Measurements from ENCODE around the gene SNTG2.
"Not testable (repeated sequence)": the region's sequence is repeated elsewhere in the genome, so short reads cannot be mapped to it uniquely, and the experiment has no call there.

The SNTG2 gene

GRCh38 chr2:1207962-1208510 lies 257.4 kb downstream of the SNTG2 start:
- no peak for DNase-seq

- no peak for DNase-seq
Measured at GRCh38 chr2:1208522-1208921, 257.9 kb downstream of the SNTG2 start.

- DNase-seq, result no peak
Measured at GRCh38 chr2:1209246-1209645, 258.6 kb downstream of the SNTG2 start.

GRCh38 chr2:1209761-1210160 lies 259.1 kb downstream of the SNTG2 start:
- no peak for DNase-seq

GRCh38 chr2:1210352-1210751 lies 259.7 kb downstream of the SNTG2 start:
- no peak for DNase-seq

- peak; percentile 60 for DNase-seq
Measured at GRCh38 chr2:1219901-1220573, 269.4 kb downstream of the SNTG2 start.

- DNase-seq, result no peak
Measured at GRCh38 chr2:1222056-1222455, 271.4 kb downstream of the SNTG2 start.

GRCh38 chr2:1223791-1224190 lies 273.1 kb downstream of the SNTG2 start:
- DNase-seq, result no peak

- DNase-seq, result peak; percentile 6
Measured at GRCh38 chr2:1224901-1225300, 274.3 kb downstream of the SNTG2 start.

- DNase-seq, result no peak
Measured at GRCh38 chr2:1226766-1227165, 276.1 kb downstream of the SNTG2 start.

- no peak for DNase-seq
Measured at GRCh38 chr2:1227274-1227900, 276.7 kb downstream of the SNTG2 start.

- not testable (repeated sequence) for DNase-seq
Measured at GRCh38 chr2:1229596-1229995, 278.9 kb downstream of the SNTG2 start.

- DNase-seq, result no peak
Measured at GRCh38 chr2:1230155-1230893, 279.7 kb downstream of the SNTG2 start.

- DNase-seq, result no peak
Measured at GRCh38 chr2:1231466-1232063, 280.9 kb downstream of the SNTG2 start.

GRCh38 chr2:1233281-1233680 lies 282.6 kb downstream of the SNTG2 start:
- DNase-seq, result no peak

GRCh38 chr2:1234731-1235308 lies 284.2 kb downstream of the SNTG2 start:
- DNase-seq, result peak; percentile 84

- DNase-seq, result no peak
Measured at GRCh38 chr2:1235806-1236205, 285.2 kb downstream of the SNTG2 start.

- DNase-seq, result peak; percentile 37
Measured at GRCh38 chr2:1236606-1237005, 286.0 kb downstream of the SNTG2 start.

GRCh38 chr2:1237783-1238182 lies 287.1 kb downstream of the SNTG2 start:
- DNase-seq, result no peak

GRCh38 chr2:1238598-1239138 lies 288.0 kb downstream of the SNTG2 start:
- no peak for DNase-seq

GRCh38 chr2:1245193-1245592 lies 294.5 kb downstream of the SNTG2 start:
- DNase-seq, result no peak

GRCh38 chr2:1246239-1246638 lies 295.6 kb downstream of the SNTG2 start:
- no peak for DNase-seq

GRCh38 chr2:1246991-1247390 lies 296.3 kb downstream of the SNTG2 start:
- no peak for DNase-seq

Data from EL (cell line).